Breast epithelium (tissue), 4 donors: ENCODE measurements around the gene CNOT6L. TPM values are rescaled to one million over a fixed set of nuclear protein-coding genes. Genes with fewer than 3 reads are reported as not detected.

Experiments used
- DNase-seq, 2 donors: peaks; one replicate each; pipeline ENCODE4 v3.0.0-alpha.2; 2019; ENCODE audit warnings: low spot score in 2 of 2
- H3K27ac ChIP-seq, 2 donors: fragments of 200-600 bp; sonication (generic) in 1 of 2; one replicate each; pipeline ENCODE4 v1.5.1; 2016 to 2019; ENCODE audit warnings: mild to moderate bottlenecking in 1 of 2
- H3K27me3 ChIP-seq, 2 donors: fragments of 200-600 bp; sonication (generic) in 1 of 2; one replicate each; pipeline versions ENCODE4 v1.5.1 to v1.6.0; 2017 to 2019; ENCODE audit warnings: control low read depth in 1 of 2, mild to moderate bottlenecking in 1 of 2
- H3K36me3 ChIP-seq: fragments of 200-600 bp; one replicate; pipeline ENCODE4 v1.5.1; 2019
- H3K4me1 ChIP-seq, 2 donors: fragments of 200-600 bp; sonication (generic); one replicate each; pipeline ENCODE4 v1.5.1; 2016 to 2019; ENCODE audit warnings: control low read depth in 1 of 2
- H3K4me3 ChIP-seq, 3 donors: fragments of 200-600 bp; sonication (generic); 1 replicate in 2 of 3; 2 replicates in 1 of 3; pipeline ENCODE4 v1.5.1; 2016 to 2019; ENCODE audit warnings: mild to moderate bottlenecking in 3 of 3, moderate library complexity in 2 of 3
- H3K9me3 ChIP-seq, 2 donors: fragments of 200-600 bp; sonication (generic) in 1 of 2; one replicate each; pipeline ENCODE4 v1.5.1; 2016 to 2019; ENCODE audit warnings: control low read depth in 1 of 2
- POLR2A ChIP-seq: fragments of 450-650 bp; IDR thresholded peaks from one replicate; pipeline ENCODE4 v1.6.1; 2016; ENCODE audit warnings: antibody characterized with exemption, mild to moderate bottlenecking, moderate library complexity
- POLR2AphosphoS5 ChIP-seq, 3 donors: sonication (generic); formaldehyde crosslinking; IDR thresholded peaks; one replicate each; pipeline ENCODE4 v1.6.1; 2017; ENCODE audit warnings: antibody characterized with exemption in 3 of 3
- intact Hi-C: fragments of 100-400 bp; cut with DNase I; formaldehyde crosslinking; loops from one replicate; pipeline ENCODE4 v1.15.1; 2023; ENCODE audit warnings: low total_unique reads
- total RNA-seq, 3 donors: library from RNA; depleted of rRNA; stranded (reverse); fragments of >200 nt; gene quantifications; one replicate each; pipeline ENCODE4 v1.1.0, GENCODE V29; 2016
- TF ChIP-seq, protein P1 (sequence below), 3 donors: fragments of 450-650 bp; IDR thresholded peaks; one replicate each; pipeline ENCODE4 v1.5.1; 2016 to 2017; ENCODE audit warnings: antibody characterized with exemption in 3 of 3, mild to moderate bottlenecking in 3 of 3, moderate library complexity in 3 of 3

Gene CNOT6L
- total RNA-seq, 3 donors from 2014 or later, result 22.4 to 53.1 (median 39.0) TPM

DNA sequence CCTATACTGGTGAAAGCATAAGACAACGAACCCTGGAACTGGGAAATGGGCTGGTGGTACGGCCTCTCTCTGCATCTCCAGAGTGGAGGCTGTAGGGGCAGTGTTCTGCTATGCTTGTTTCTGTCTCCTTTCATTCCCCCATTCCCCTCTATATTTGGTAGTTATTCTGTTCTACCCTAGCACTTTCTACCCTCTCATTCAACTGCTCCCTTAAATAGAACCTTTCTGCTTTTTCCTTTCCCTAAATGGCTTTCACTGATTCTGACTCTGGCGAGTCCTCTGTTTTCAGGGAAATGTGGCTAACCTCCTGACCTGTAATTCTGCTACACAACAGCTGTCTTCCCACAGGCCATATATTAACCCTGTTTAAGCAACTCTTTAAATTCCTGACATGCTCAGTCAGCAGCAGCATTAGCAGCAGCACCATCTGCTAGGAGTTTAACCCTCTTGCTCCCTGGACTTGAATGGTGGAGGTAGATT lies 119.4 kb downstream of the CNOT6L start:
- intact Hi-C loops, result no loop called here
- TF ChIP-seq, protein P1, sequence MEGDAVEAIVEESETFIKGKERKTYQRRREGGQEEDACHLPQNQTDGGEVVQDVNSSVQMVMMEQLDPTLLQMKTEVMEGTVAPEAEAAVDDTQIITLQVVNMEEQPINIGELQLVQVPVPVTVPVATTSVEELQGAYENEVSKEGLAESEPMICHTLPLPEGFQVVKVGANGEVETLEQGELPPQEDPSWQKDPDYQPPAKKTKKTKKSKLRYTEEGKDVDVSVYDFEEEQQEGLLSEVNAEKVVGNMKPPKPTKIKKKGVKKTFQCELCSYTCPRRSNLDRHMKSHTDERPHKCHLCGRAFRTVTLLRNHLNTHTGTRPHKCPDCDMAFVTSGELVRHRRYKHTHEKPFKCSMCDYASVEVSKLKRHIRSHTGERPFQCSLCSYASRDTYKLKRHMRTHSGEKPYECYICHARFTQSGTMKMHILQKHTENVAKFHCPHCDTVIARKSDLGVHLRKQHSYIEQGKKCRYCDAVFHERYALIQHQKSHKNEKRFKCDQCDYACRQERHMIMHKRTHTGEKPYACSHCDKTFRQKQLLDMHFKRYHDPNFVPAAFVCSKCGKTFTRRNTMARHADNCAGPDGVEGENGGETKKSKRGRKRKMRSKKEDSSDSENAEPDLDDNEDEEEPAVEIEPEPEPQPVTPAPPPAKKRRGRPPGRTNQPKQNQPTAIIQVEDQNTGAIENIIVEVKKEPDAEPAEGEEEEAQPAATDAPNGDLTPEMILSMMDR (IDR thresholded peaks at IDR 0.05), result no peak
- TF ChIP-seq POLR2A, result no peak
- no peak for TF ChIP-seq POLR2AphosphoS5 (IDR thresholded peaks at IDR 0.05)
- no peak for DNase-seq
- no peaks in the 10 kb centered on the region for H3K9me3 ChIP-seq
- H3K27me3 ChIP-seq, result no peaks in the 10 kb centered on the region
- no peaks in the 10 kb centered on the region for H3K4me1 ChIP-seq
- H3K27ac ChIP-seq, result no peak overlapping the region
- no peak overlapping the region for H3K4me3 ChIP-seq
- no peaks in the 10 kb centered on the region for H3K36me3 ChIP-seq

DNA sequence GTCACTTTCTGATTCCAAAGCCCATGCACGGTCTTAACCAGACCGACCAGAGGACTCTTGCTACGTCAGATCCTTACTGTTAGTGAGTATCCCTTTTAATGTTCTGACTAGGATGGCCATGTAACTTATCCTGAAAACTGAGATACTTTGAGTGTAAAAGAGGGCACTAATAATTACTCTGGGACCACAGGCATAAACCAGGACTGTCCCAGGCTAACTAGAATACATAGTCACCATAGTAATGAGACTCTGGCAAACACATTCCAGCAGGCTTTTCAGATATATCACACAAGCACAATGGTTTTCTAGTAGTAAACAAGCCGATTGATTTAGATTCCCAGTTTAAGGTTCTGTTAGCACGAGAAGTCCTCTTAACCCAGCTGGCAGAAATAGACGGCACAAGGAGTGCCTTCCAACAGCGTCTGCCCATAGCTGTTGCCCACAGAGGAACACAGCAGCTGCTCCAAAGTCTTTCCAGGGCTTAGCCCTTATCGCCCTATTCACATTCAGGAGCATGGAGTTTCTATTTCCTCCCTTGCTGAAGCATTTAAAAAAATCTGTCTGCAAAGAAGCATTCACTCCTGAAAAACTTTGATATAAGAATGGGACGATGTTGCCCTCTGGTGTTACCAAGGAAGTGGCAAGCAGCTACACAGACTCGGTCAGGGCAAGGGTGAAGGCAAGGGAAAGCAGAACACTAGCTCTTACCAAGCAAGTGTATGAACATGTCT lies 121.1 kb downstream of the CNOT6L start:
- H3K9me3 ChIP-seq, result no peaks in the 10 kb centered on the region
- no peaks in the 10 kb centered on the region for H3K4me1 ChIP-seq
- no peaks in the 10 kb centered on the region for H3K36me3 ChIP-seq
- TF ChIP-seq, protein P1 (IDR thresholded peaks at IDR 0.05), result no peak
- TF ChIP-seq POLR2A, result no peak
- TF ChIP-seq POLR2AphosphoS5 (IDR thresholded peaks at IDR 0.05), result no peak
- no peak overlapping the region for H3K4me3 ChIP-seq
- no peak overlapping the region for H3K27ac ChIP-seq
- intact Hi-C loops, result no loop called here
- DNase-seq, result no peak
- no peaks in the 10 kb centered on the region for H3K27me3 ChIP-seq

DNA sequence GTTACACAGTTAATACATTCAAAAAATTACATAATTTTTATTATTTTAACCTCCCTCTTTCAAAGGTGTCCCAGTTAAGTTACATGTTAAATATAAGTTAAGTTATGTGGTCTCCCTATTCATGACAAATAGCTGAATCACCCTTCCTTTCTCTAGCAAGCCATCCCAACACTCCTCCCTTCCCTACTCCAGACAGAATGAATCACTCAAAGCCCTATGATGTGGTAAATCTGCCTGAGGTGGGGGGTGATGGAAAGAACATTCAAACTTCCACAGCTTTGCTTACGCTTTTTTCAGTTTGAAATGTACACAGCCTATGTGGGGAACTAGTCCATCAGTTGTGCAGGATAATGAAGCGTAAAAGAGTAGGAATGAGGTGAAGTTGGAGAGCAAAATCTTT lies 123.4 kb downstream of the CNOT6L start:
- no peak for DNase-seq
- no peak for TF ChIP-seq POLR2AphosphoS5 (IDR thresholded peaks at IDR 0.05)
- Histone ChIP-seq H3K36me3 (no peaks in the 10 kb centered on the region), H3K9me3 (no peaks in the 10 kb centered on the region), H3K4me1 (no peaks in the 10 kb centered on the region), H3K27me3 (no peaks in the 10 kb centered on the region), H3K27ac (no peak overlapping the region), H3K4me3 (no peak overlapping the region)
- intact Hi-C loops, result no loop called here

DNA sequence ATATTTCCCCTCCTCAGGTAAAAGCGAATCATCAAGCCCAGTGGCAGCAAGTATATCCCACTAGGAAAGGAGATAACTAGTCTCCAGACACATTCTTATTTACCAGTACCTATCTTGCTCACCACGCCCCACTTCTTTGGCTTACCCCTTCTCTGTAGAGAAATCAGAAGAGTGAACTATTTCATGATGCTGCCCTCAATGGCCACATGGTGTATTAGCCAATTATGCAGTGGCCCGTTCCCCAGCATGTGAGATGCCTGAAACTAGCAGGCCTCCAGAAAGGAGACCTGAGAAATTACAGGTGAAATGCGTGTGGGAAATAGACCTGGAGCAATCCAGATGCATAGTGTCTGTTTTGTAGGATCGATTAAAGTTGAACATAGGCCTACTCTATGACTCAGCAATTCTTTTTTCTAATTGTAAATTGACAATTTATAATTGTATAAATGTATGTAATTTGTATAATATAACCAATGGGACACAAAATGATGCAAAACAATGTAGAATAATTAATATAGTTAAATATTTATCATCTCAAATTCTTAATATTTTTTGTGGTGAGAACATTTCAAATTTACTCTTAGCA lies 126.2 kb downstream of the CNOT6L start:
- TF ChIP-seq, protein P1 (IDR thresholded peaks at IDR 0.05), result no peak
- no peak for TF ChIP-seq POLR2A
- TF ChIP-seq POLR2AphosphoS5 (IDR thresholded peaks at IDR 0.05), result no peak
- Histone ChIP-seq H3K4me3 (no peak overlapping the region), H3K9me3 (no peaks in the 10 kb centered on the region), H3K4me1 (no peaks in the 10 kb centered on the region), H3K36me3 (no peaks in the 10 kb centered on the region), H3K27me3 (no peaks in the 10 kb centered on the region), H3K27ac (no peak overlapping the region)
- DNase-seq, result no peak
- intact Hi-C loops, result no loop called here

DNA sequence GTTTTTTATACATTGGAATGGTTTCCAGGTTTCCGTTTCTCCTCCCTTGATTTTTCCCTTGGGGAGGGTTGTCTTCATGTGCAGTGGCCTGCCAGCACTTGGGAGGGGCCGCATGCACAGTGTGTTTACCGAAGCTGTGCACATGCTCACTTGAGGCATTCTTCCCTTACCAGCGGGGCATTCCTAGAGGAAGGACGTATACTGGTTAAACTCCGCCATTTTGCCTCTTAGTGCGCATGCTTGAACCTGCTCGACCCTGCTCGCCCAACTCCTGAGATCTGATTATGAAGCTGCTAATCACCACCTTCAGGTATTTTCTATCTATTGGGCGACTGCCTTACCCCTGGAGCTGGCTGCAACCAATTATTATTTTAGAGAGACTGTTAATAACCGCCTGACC lies 137.4 kb downstream of the CNOT6L start:
- intact Hi-C loops, result no loop called here

More for the DNA sequence above, 137.4 kb downstream of the CNOT6L start:
- Histone ChIP-seq H3K36me3 (no peaks in the 10 kb centered on the region), H3K9me3 (no peaks in the 10 kb centered on the region), H3K4me1 (no peaks in the 10 kb centered on the region), H3K27me3 (no peaks in the 10 kb centered on the region), H3K27ac (no peak overlapping the region), H3K4me3 (no peak overlapping the region)
- TF ChIP-seq POLR2A, result no peak
- no peak for TF ChIP-seq POLR2AphosphoS5 (IDR thresholded peaks at IDR 0.05)
- TF ChIP-seq, protein P1 (IDR thresholded peaks at IDR 0.05), result no peak
- no peak for DNase-seq
